ENCODE results near the gene UBTFL1.
"Not testable (repeated sequence)": the region's sequence is repeated elsewhere in the genome, so short reads cannot be mapped to it uniquely, and the experiment has no call there.

Gene UBTFL1

GRCh38 chr11:90085650-90086049, at the start of gene UBTFL1:
Gene UBTFL1, plus strand, starts transcription at chr11:90085950. Its CDS starts 0 bp downstream, at chr11:90085950.
- not testable (repeated sequence) for DNase-seq (ENCODE audit: low spot score); FAIRE-seq

GRCh38 chr11:90051591-90052209, 34.0 kb upstream of the UBTFL1 start:
- FAIRE-seq; DNase-seq (ENCODE audit: low spot score): not testable (repeated sequence)

- FAIRE-seq = not testable (repeated sequence)
These were observed 33.4 kb upstream of the UBTFL1 start for GRCh38 chr11:90052311-90052710.

GRCh38 chr11:90053545-90053944, 32.2 kb upstream of the UBTFL1 start:
- FAIRE-seq; DNase-seq (ENCODE audit: low spot score): not testable (repeated sequence)

More at GRCh38 chr11:90052311-90052710, 33.4 kb upstream of the UBTFL1 start:
- DNase-seq (ENCODE audit: low spot score) = not testable (repeated sequence)

GRCh38 chr11:90088731-90089130, 3.0 kb downstream of the UBTFL1 start:
- FAIRE-seq; DNase-seq (ENCODE audit: low spot score): not testable (repeated sequence)

- DNase-seq (ENCODE audit: low spot score); FAIRE-seq: not testable (repeated sequence)
These were observed 9.6 kb downstream of the UBTFL1 start for GRCh38 chr11:90095230-90095924.

- DNase-seq (ENCODE audit: low spot score); FAIRE-seq: not testable (repeated sequence)
These were observed 12.5 kb downstream of the UBTFL1 start for GRCh38 chr11:90098261-90098660.

- DNase-seq (ENCODE audit: low spot score) (no peak), FAIRE-seq (no peak)
These were observed 14.7 kb downstream of the UBTFL1 start for GRCh38 chr11:90100431-90100830.

- FAIRE-seq = peak; percentile 88
These were observed 27.8 kb downstream of the UBTFL1 start for GRCh38 chr11:90113541-90113940.

GRCh38 chr11:90120191-90120590, 34.4 kb downstream of the UBTFL1 start:
- no peak for DNase-seq (ENCODE audit: low spot score)
- no peak for FAIRE-seq

More at GRCh38 chr11:90113541-90113940, 27.8 kb downstream of the UBTFL1 start:
- DNase-seq (ENCODE audit: low spot score) = peak; percentile 10

GRCh38 chr11:90124371-90124770, 38.6 kb downstream of the UBTFL1 start:
- no peak for FAIRE-seq

GRCh38 chr11:90124946-90125345, 39.2 kb downstream of the UBTFL1 start:
- FAIRE-seq (no peak), DNase-seq (ENCODE audit: low spot score) (no peak)

More at GRCh38 chr11:90124371-90124770, 38.6 kb downstream of the UBTFL1 start:
- no peak for DNase-seq (ENCODE audit: low spot score)

GRCh38 chr11:90133560-90134477, 48.1 kb downstream of the UBTFL1 start:
- DNase-seq (ENCODE audit: low spot score) = no peak
- no peak for FAIRE-seq

GRCh38 chr11:90134478-90135003, 48.8 kb downstream of the UBTFL1 start, which contains the start of gene NAALAD2:
Gene NAALAD2, plus strand, starts transcription at chr11:90134663. Its CDS starts 96 bp downstream, at chr11:90134759.
- no peak for FAIRE-seq
- no peak for DNase-seq (ENCODE audit: low spot score)

- DNase-seq (ENCODE audit: low spot score) = no peak
- no peak for FAIRE-seq
These were observed 49.3 kb downstream of the UBTFL1 start for GRCh38 chr11:90135016-90135415.

Data from RCC 7860 (cell line).